RWPE1 (cell line): ENCODE data around the gene LMBR1.

Experiments used
- CTCF ChIA-PET: fragments of 350-600 bp; sonication (Branson Sonifier 250); formaldehyde crosslinking; extraction: SDS; loops from one replicate; lab custom pipeline; 2021; lab: Yijun Ruan, JAX
- POLR2A ChIA-PET: fragments of 400-600 bp; formaldehyde crosslinking; extraction: SDS; loops from one replicate; lab custom pipeline; 2020; ENCODE audit warnings: antibody characterized with exemption; ENCODE audit not compliant: low non-redundant PET; lab: Yijun Ruan, JAX
- DNase-seq: peaks from one replicate; pipeline ENCODE4 v3.0.0; 2012; ENCODE audit warnings: low spot score
- H3K27ac ChIP-seq: fragments of 450-650 bp; 2 replicates; pipeline ENCODE4 v1.5.1; 2017
- CTCF ChIP-seq: fragments of 450-650 bp; conservative IDR thresholded peaks from 2 replicates; pipeline ENCODE4 v1.5.1; 2017; ENCODE audit warnings: low read depth, mild to moderate bottlenecking

LMBR1 gene

GRCh38 chr7:156657681-156658080, 235.3 kb downstream of the LMBR1 start:
- DNase-seq: no peak
- POLR2A ChIA-PET: no interaction called here
- TF ChIP-seq CTCF: no peak
- CTCF ChIA-PET: interaction anchor here (0.5 kb wide), 1 partner anchor 67 kb away, joined by 3 read pairs; no protein-coding TSS in a partner anchor
- H3K27ac ChIP-seq: no peak overlapping the region

- no peak for DNase-seq
- CTCF ChIA-PET: no interaction called here
- POLR2A ChIA-PET: no interaction called here
These were observed 236.4 kb downstream of the LMBR1 start for GRCh38 chr7:156656598-156656997.

GRCh38 chr7:156655983-156656382, 237.0 kb downstream of the LMBR1 start:
- no peak overlapping the region for H3K27ac ChIP-seq
- TF ChIP-seq CTCF: no peak
- DNase-seq: no peak
- ChIA-PET CTCF (no interaction called here), POLR2A (no interaction called here)

More at GRCh38 chr7:156656598-156656997, 236.4 kb downstream of the LMBR1 start:
- TF ChIP-seq CTCF: no peak
- no peak overlapping the region for H3K27ac ChIP-seq

- POLR2A ChIA-PET: no interaction called here
- CTCF ChIA-PET: no interaction called here
- DNase-seq: no peak
- no peak for TF ChIP-seq CTCF
- no peak overlapping the region for H3K27ac ChIP-seq
These were observed 237.7 kb downstream of the LMBR1 start for GRCh38 chr7:156655251-156655650.

GRCh38 chr7:156654511-156655234, 238.3 kb downstream of the LMBR1 start:
- TF ChIP-seq CTCF: no peak
- ChIA-PET CTCF (no interaction called here), POLR2A (no interaction called here)
- H3K27ac ChIP-seq: no peak overlapping the region
- no peak for DNase-seq

- no peak overlapping the region for H3K27ac ChIP-seq
- TF ChIP-seq CTCF: no peak
- ChIA-PET CTCF (no interaction called here), POLR2A (no interaction called here)
- no peak for DNase-seq
These were observed 240.0 kb downstream of the LMBR1 start for GRCh38 chr7:156652886-156653568.
